B cell (primary cell): ENCODE measurements around the gene TSPO.

ENCODE experiments used
- CTCF ChIP-seq: fragments of 200-600 bp; IDR thresholded peaks from one replicate; pipeline ENCODE4 v1.8.0; 2022; ENCODE audit warnings: antibody characterized with exemption, mild to moderate bottlenecking
- EZH2 ChIP-seq: IDR thresholded peaks from 2 replicates; pipeline ENCODE4 v1.6.1; 2012; ENCODE audit warnings: borderline replicate concordance, low read depth, mild to moderate bottlenecking, moderate library complexity, low read length; ENCODE audit not compliant: insufficient read depth, poor library complexity, severe bottlenecking

- TF ChIP-seq CTCF (no peak), EZH2 (no peak)
These were observed 2.5 kb downstream of the TSPO start for GRCh38 chr22:43153899-43154298.
